ENCODE measurements around the gene ITGB1. TPM values are rescaled to one million over a fixed set of nuclear protein-coding genes. Genes with fewer than 3 reads are reported as not detected.

The ITGB1 gene
- total and polyA plus RNA-seq, 9 of the 15 experiments (the other 6 are each of a cell fraction or from before 2014, with no cell fraction given) = 40.2 to 194 (median 155) TPM

DNA sequence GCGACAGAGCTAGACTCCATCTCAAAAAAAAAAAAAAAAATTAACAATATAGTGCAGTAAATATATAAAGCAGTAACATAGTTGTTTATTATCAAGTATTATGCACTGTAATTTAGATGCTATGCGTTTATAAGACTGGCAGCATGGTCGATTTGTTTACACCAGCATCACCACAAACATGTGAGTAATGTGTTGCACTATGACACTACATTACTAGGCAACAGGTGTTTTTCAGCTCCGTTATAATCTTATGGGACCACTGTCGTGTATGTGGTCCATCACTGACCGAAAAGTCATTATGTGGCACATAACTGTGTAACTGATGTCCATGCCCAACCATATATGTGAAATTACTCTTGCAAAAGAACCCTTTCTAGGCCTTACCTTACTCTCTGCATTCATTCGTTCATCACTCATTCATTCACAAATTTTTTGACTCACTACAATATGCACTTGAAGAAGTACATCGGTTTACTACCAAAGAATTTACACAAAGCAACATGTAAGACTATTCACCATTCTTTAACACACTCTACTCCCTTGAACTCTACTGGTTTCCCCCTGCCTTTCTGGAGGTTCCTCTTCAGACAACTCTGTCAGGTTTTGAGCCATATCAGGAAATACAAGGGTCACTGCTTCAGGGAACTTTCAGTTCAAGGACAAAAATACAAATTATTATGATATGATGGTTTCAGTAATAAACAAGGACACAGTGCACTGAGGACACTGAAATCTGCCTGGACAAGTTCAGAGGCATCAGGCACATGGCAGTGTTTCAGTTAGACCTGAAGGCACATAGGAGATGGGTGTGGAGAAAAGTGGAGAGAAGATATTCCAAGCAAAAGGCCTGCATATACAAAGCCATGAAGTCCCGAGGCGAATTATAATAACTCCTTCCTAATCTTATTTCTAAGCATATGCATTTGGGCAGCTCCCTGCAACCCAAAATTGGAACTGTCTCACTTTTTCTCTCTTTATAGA lies 17.4 kb downstream of the ITGB1 start:
- in situ Hi-C loops (cut with MboI) = no loop called here
- H3K27ac ChIP-seq (ENCODE audit: extremely low read depth, low read depth, low read length) = no peak overlapping the region
- H3K36me3 ChIP-seq (ENCODE audit: control insufficient read depth, insufficient read depth, low read length) = peaks cover 26% of the 10 kb centered on the region
- H3K9ac ChIP-seq (ENCODE audit: insufficient read depth in 1 of 2, low read depth in 2 of 2, low read length in 2 of 2) = no peak overlapping the region
- ATAC-seq = no peak
- FAIRE-seq = no peak
- DNase-seq (ENCODE audit: extremely low read depth in 1 of 4, low spot score in 3 of 4) = no peak
- 76% methylated on average over 9 of the region's 10 CpGs for WGBS (ENCODE audit: insufficient coverage, low coverage, missing lambda C conversion rate)
- POLR2A ChIA-PET = interaction anchor here (0.6 to 4.1 kb wide), 6 partner anchors 9 to 119 kb away, joined by 3 to 16 read pairs (median 4); no protein-coding TSS in a partner anchor
- H3K4me3 ChIP-seq = no peak overlapping the region
- BruUV-seq (replicated peaks) = no TSS peak
- H3K27me3 ChIP-seq (ENCODE audit: control insufficient read depth in 2 of 2, insufficient read depth in 2 of 2, low read length in 2 of 2) = no peaks in the 10 kb centered on the region
- H2AFZ ChIP-seq (ENCODE audit: low read depth, low read length) = no peak overlapping the region
- CTCF ChIA-PET (ENCODE audit: low intra/inter-chr PET ratio) = no interaction called here
- H3K9me3 ChIP-seq (replicated peaks; ENCODE audit: control insufficient read depth, insufficient read depth, low read depth, low read length) = no peaks in the 10 kb centered on the region
- intact Hi-C loops (cut with micrococcal nuclease) = no loop called here
- H3K9me1 ChIP-seq (ENCODE audit: control insufficient read depth, insufficient read depth, low read length) = peaks cover 7% of the 10 kb centered on the region
- TF ChIP-seq ZNF384 (IDR thresholded peaks at IDR 0.05; ENCODE audit: low read depth, low read length) (no peak), ZNF695 (CRISPR knock-in tag; IDR thresholded peaks at IDR 0.05) (no peak), KLF10 (CRISPR knock-in tag; IDR thresholded peaks at IDR 0.05) (no peak), SMARCA4 (IDR thresholded peaks at IDR 0.05) (no peak)
- TF ChIP-seq, protein P1, sequence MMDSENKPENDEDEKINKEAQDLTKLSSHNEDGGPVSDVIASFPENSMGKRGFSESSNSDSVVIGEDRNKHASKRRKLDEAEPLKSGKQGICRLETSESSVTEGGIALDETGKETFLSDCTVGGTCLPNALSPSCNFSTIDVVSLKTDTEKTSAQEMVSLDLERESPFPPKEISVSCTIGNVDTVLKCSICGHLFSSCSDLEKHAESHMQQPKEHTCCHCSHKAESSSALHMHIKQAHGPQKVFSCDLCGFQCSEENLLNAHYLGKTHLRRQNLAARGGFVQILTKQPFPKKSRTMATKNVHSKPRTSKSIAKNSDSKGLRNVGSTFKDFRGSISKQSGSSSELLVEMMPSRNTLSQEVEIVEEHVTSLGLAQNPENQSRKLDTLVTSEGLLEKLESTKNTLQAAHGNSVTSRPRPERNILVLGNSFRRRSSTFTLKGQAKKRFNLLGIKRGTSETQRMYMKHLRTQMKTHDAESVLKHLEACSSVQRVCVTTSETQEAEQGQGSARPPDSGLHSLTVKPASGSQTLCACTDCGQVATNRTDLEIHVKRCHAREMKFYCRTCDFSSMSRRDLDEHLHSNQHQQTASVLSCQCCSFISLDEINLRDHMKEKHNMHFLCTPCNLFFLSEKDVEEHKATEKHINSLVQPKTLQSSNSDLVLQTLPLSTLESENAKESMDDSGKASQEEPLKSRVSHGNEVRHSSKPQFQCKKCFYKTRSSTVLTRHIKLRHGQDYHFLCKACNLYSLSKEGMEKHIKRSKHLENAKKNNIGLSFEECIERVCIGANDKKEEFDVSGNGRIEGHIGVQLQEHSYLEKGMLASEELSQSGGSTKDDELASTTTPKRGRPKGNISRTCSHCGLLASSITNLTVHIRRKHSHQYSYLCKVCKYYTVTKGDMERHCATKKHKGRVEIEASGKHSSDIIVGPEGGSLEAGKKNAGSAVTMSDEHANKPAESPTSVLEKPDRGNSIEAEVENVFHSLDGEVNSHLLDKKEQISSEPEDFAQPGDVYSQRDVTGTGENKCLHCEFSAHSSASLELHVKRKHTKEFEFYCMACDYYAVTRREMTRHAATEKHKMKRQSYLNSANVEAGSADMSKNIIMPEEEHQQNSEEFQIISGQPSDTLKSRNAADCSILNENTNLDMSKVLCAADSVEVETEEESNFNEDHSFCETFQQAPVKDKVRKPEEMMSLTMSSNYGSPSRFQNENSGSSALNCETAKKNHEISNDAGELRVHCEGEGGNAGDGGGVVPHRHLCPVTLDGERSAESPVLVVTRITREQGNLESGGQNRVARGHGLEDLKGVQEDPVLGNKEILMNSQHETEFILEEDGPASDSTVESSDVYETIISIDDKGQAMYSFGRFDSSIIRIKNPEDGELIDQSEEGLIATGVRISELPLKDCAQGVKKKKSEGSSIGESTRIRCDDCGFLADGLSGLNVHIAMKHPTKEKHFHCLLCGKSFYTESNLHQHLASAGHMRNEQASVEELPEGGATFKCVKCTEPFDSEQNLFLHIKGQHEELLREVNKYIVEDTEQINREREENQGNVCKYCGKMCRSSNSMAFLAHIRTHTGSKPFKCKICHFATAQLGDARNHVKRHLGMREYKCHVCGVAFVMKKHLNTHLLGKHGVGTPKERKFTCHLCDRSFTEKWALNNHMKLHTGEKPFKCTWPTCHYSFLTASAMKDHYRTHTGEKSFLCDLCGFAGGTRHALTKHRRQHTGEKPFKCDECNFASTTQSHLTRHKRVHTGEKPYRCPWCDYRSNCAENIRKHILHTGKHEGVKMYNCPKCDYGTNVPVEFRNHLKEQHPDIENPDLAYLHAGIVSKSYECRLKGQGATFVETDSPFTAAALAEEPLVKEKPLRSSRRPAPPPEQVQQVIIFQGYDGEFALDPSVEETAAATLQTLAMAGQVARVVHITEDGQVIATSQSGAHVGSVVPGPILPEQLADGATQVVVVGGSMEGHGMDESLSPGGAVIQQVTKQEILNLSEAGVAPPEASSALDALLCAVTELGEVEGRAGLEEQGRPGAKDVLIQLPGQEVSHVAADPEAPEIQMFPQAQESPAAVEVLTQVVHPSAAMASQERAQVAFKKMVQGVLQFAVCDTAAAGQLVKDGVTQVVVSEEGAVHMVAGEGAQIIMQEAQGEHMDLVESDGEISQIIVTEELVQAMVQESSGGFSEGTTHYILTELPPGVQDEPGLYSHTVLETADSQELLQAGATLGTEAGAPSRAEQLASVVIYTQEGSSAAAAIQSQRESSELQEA (IDR thresholded peaks at IDR 0.05; ENCODE audit: low read depth) = no peak
- TF ChIP-seq, protein P2, sequence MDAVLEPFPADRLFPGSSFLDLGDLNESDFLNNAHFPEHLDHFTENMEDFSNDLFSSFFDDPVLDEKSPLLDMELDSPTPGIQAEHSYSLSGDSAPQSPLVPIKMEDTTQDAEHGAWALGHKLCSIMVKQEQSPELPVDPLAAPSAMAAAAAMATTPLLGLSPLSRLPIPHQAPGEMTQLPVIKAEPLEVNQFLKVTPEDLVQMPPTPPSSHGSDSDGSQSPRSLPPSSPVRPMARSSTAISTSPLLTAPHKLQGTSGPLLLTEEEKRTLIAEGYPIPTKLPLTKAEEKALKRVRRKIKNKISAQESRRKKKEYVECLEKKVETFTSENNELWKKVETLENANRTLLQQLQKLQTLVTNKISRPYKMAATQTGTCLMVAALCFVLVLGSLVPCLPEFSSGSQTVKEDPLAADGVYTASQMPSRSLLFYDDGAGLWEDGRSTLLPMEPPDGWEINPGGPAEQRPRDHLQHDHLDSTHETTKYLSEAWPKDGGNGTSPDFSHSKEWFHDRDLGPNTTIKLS (IDR thresholded peaks at IDR 0.05; ENCODE audit: borderline replicate concordance, low read depth) = no peak
- no peak overlapping the region for H3K4me2 ChIP-seq (ENCODE audit: insufficient read depth, low read length)
- peaks cover 34% of the 10 kb centered on the region for H4K20me1 ChIP-seq (replicated peaks; ENCODE audit: control insufficient read depth, insufficient read depth, low read length)
- H3K4me1 ChIP-seq (replicated peaks in 1 of 2; ENCODE audit: control insufficient read depth in 2 of 2, insufficient read depth in 2 of 2, low read length in 2 of 2) = peaks cover 18 to 50% of the 10 kb centered on the region in 2 experiments
- peaks cover 98% of the 10 kb centered on the region for H3K79me2 ChIP-seq (ENCODE audit: control insufficient read depth, insufficient read depth, low read length)
